ENCODE data around the gene AGO1. TPM values are rescaled to one million over a fixed set of nuclear protein-coding genes. Genes with fewer than 3 reads are reported as not detected.

The AGO1 gene
- total and polyA plus RNA-seq, 10 of the 15 experiments (the other 5 are each of a cell fraction or from before 2014, with no cell fraction given) = 1.8 to 24.0 (median 8.1) TPM

GRCh38 chr1:35902671-35903070 is 19.7 kb downstream of the AGO1 start:
- WGBS (ENCODE audit: insufficient coverage, insufficient replicate concordance, low lambda C conversion rate, missing lambda C conversion rate) = 100% methylated on average over 2 of the region's 2 CpGs
- no peaks in the 10 kb centered on the region for H3K9me3 ChIP-seq (replicated peaks; ENCODE audit: control insufficient read depth, insufficient read depth, low read length)
- no peaks in the 10 kb centered on the region for H3K79me2 ChIP-seq (ENCODE audit: control insufficient read depth, insufficient read depth, low read length)
- RAD21 ChIA-PET (ENCODE audit: unreplicated experiment) = no interaction called here
- in situ Hi-C loops (cut with MboI) = no loop called here
- DNase-seq (ENCODE audit: low read depth, low spot score) (no peak), FAIRE-seq (no peak), ATAC-seq (no peak)
- peaks cover 2 to 16% of the 10 kb centered on the region in 2 experiments; a peak in 3 of 4 replicates for H3K36me3 ChIP-seq (ENCODE audit: control insufficient read depth in 2 of 2, insufficient read depth in 2 of 2, low read length in 1 of 2)
- TF ChIP-seq HDAC6 (IDR thresholded peaks at IDR 0.05; ENCODE audit: unreplicated experiment) (no peak), TAF1 (IDR thresholded peaks at IDR 0.05; ENCODE audit: borderline replicate concordance, low read depth, low read length) (no peak), FOXK2 (IDR thresholded peaks at IDR 0.05) (no peak), PAX5 (IDR thresholded peaks at IDR 0.05; ENCODE audit: borderline replicate concordance, low read depth, low read length) (no peak), IKZF1 (conservative IDR thresholded peaks at IDR 0.05) (no peak), BRCA1 (IDR thresholded peaks at IDR 0.05; ENCODE audit: low read depth, low read length) (no peak), PML (IDR thresholded peaks at IDR 0.05; ENCODE audit: low read length) (no peak), NR2F1 (conservative IDR thresholded peaks at IDR 0.05) (no peak)
- TF ChIP-seq, protein P1, sequence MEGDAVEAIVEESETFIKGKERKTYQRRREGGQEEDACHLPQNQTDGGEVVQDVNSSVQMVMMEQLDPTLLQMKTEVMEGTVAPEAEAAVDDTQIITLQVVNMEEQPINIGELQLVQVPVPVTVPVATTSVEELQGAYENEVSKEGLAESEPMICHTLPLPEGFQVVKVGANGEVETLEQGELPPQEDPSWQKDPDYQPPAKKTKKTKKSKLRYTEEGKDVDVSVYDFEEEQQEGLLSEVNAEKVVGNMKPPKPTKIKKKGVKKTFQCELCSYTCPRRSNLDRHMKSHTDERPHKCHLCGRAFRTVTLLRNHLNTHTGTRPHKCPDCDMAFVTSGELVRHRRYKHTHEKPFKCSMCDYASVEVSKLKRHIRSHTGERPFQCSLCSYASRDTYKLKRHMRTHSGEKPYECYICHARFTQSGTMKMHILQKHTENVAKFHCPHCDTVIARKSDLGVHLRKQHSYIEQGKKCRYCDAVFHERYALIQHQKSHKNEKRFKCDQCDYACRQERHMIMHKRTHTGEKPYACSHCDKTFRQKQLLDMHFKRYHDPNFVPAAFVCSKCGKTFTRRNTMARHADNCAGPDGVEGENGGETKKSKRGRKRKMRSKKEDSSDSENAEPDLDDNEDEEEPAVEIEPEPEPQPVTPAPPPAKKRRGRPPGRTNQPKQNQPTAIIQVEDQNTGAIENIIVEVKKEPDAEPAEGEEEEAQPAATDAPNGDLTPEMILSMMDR (IDR thresholded peaks at IDR 0.05 in 2 of 3, conservative IDR thresholded peaks at IDR 0.05 in 1 of 3; ENCODE audit: control insufficient read depth in 2 of 3, extremely low read depth in 1 of 3, insufficient read depth in 1 of 3, low read depth in 3 of 3, low read length in 3 of 3) = no peak
- H3K27me3 ChIP-seq (replicated peaks in 1 of 2; ENCODE audit: control insufficient read depth in 2 of 2, insufficient read depth in 2 of 2, low read length in 1 of 2) = no peaks in the 10 kb centered on the region
- intact Hi-C loops (cut with micrococcal nuclease; ENCODE audit: unreplicated experiment) = no loop called here
- no peaks in the 10 kb centered on the region for H3K4me1 ChIP-seq (ENCODE audit: control insufficient read depth, insufficient read depth, low read length)
- H3K9ac ChIP-seq (ENCODE audit: control insufficient read depth, insufficient read depth, low read length) = no peak overlapping the region
- H2AFZ ChIP-seq (ENCODE audit: control insufficient read depth, low read depth, low read length) = no peak overlapping the region
- POLR2A ChIA-PET = interaction anchor here (0.6 kb wide), 1 partner anchor 14 kb away, joined by 3 read pairs; no protein-coding TSS in a partner anchor
- H4K20me1 ChIP-seq (ENCODE audit: control insufficient read depth, insufficient read depth) = no peaks in the 10 kb centered on the region
- SMC1A ChIA-PET (ENCODE audit: uncharacterized antibody, unreplicated experiment) = no interaction called here
- BruUV-seq (replicated peaks) = no TSS peak
- H3K4me2 ChIP-seq (ENCODE audit: control insufficient read depth, insufficient read depth) = no peak overlapping the region
- no peak overlapping the region for H3K4me3 ChIP-seq
- H3K27ac ChIP-seq (ENCODE audit: control insufficient read depth, insufficient read depth) = no peak overlapping the region
- CTCF ChIA-PET = interaction anchor here (0.7 kb wide), 1 partner anchor 14 kb away, joined by 3 read pairs; no protein-coding TSS in a partner anchor
